GM19468 (cell line): ENCODE measurements around the gene COG4.

Experiments used
- ATAC-seq: cut with Tn5 transposase; IDR thresholded peaks from one replicate; pipeline ENCODE4 v1.9.1; 2021; ENCODE audit warnings: mild to moderate bottlenecking, moderate library complexity, moderate number of reproducible peaks; ENCODE audit not compliant: unreplicated experiment; ENCODE audit errors: extremely low read depth

The COG4 gene

GRCh38 chr16:70482624-70483023 lies 40.7 kb downstream of the COG4 start:
- ATAC-seq = no peak

- ATAC-seq = no peak
Measured at GRCh38 chr16:70481929-70482536, 41.3 kb downstream of the COG4 start.

GRCh38 chr16:70480127-70481105 lies 42.9 kb downstream of the COG4 start:
- ATAC-seq = no peak

- ATAC-seq = no peak
Measured at GRCh38 chr16:70478912-70479341, 44.4 kb downstream of the COG4 start.

GRCh38 chr16:70478169-70478568 lies 45.2 kb downstream of the COG4 start:
- no peak for ATAC-seq

GRCh38 chr16:70476272-70477020 lies 46.9 kb downstream of the COG4 start:
- peak; percentile 92 for ATAC-seq

GRCh38 chr16:70475054-70475871 lies 48.1 kb downstream of the COG4 start:
- ATAC-seq = no peak

- no peak for ATAC-seq
Measured at GRCh38 chr16:70474320-70475053, 48.9 kb downstream of the COG4 start.

GRCh38 chr16:70473446-70474319 lies 49.7 kb downstream of the COG4 start:
- ATAC-seq = no peak

- no peak for ATAC-seq
Measured at GRCh38 chr16:70472786-70473433, 50.4 kb downstream of the COG4 start.

GRCh38 chr16:70470927-70471341 lies 52.4 kb downstream of the COG4 start:
- no peak for ATAC-seq

- ATAC-seq = no peak
Measured at GRCh38 chr16:70470141-70470926, 53.0 kb downstream of the COG4 start.

- ATAC-seq = no peak
Measured at GRCh38 chr16:70468776-70469525, 54.4 kb downstream of the COG4 start.

GRCh38 chr16:70467608-70468007 lies 55.7 kb downstream of the COG4 start:
- no peak for ATAC-seq

GRCh38 chr16:70467113-70467512 lies 56.2 kb downstream of the COG4 start:
- no peak for ATAC-seq

- ATAC-seq = no peak
Measured at GRCh38 chr16:70466805-70467076, 56.6 kb downstream of the COG4 start.
